Measurements from ENCODE around the gene ANKS1A. TPM values are rescaled to one million over a fixed set of nuclear protein-coding genes. Genes with fewer than 3 reads are reported as not detected.

ANKS1A gene
- total RNA-seq, 1 donor from 2014 or later: 17.2 TPM

DNA sequence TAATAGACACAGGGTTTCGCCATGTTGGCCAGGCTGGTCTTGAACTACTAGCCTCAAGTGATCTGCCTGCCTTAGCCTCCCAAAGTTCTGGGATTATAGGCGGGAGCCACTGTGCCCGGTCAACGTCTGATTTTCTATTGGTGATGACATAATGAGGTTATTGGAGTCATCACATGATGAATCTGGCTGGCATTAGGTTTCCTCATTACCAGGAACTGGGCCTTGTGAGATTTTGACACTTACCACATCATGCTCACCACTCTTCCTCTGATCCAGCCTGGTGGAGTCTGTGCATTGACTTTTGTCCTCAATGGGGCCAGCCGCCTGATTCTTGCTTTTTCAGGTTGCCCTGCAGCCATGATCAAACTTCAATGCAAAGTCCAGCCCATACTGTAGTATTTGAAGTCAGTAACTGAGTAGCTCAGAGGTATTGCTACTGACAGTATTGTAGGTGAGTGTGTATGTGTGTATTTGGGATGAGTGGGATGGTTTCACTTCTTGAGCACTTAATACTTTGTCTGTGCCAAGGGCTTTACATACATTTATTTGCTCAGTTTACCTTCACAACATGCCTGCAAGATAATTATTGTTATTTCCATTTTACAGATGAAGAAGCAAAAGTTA is 16.0 kb downstream of the ANKS1A start:
- no peaks in the 10 kb centered on the region for H3K9me3 Mint-ChIP-seq (ENCODE audit: low read depth)
- no peak for DNase-seq (ENCODE audit: low spot score)
- H3K36me3 Mint-ChIP-seq (ENCODE audit: low read depth): no peaks in the 10 kb centered on the region
- H3K4me3 Mint-ChIP-seq (ENCODE audit: unreplicated experiment): no peak overlapping the region
- H3K4me1 Mint-ChIP-seq (ENCODE audit: low read depth): peaks cover 14% of the 10 kb centered on the region
- H3K27me3 Mint-ChIP-seq (ENCODE audit: low read depth): no peaks in the 10 kb centered on the region
- TF ChIP-seq, protein P1, sequence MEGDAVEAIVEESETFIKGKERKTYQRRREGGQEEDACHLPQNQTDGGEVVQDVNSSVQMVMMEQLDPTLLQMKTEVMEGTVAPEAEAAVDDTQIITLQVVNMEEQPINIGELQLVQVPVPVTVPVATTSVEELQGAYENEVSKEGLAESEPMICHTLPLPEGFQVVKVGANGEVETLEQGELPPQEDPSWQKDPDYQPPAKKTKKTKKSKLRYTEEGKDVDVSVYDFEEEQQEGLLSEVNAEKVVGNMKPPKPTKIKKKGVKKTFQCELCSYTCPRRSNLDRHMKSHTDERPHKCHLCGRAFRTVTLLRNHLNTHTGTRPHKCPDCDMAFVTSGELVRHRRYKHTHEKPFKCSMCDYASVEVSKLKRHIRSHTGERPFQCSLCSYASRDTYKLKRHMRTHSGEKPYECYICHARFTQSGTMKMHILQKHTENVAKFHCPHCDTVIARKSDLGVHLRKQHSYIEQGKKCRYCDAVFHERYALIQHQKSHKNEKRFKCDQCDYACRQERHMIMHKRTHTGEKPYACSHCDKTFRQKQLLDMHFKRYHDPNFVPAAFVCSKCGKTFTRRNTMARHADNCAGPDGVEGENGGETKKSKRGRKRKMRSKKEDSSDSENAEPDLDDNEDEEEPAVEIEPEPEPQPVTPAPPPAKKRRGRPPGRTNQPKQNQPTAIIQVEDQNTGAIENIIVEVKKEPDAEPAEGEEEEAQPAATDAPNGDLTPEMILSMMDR (IDR thresholded peaks at IDR 0.05): no peak
- H3K27ac Mint-ChIP-seq (ENCODE audit: unreplicated experiment): no peak overlapping the region

DNA sequence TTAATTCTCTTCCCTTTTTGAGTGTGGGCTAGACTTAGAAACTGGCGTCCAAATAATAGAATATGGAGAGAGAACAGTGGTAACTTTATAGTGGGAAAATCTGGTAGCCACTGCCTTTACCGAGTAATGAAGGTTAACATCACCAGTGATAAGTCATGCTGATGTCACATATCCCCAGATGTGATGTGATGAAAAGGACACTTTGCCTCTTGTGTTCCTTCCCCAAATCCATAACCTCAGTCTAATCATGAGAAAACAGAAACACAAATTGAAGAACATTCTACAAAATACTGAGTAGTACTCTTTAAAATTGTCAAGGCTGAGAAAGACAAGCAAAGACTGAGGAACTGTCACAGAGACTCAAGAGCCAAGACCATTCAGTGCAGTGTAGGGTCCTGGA is 17.8 kb downstream of the ANKS1A start:
- Mint-ChIP-seq H3K27me3 (ENCODE audit: low read depth) (no peaks in the 10 kb centered on the region), H3K4me3 (ENCODE audit: unreplicated experiment) (no peak overlapping the region), H3K4me1 (ENCODE audit: low read depth) (peaks cover 12% of the 10 kb centered on the region), H3K9me3 (ENCODE audit: low read depth) (no peaks in the 10 kb centered on the region), H3K27ac (ENCODE audit: unreplicated experiment) (no peak overlapping the region), H3K36me3 (ENCODE audit: low read depth) (no peaks in the 10 kb centered on the region)
- no peak for DNase-seq (ENCODE audit: low spot score)
- TF ChIP-seq, protein P1 (IDR thresholded peaks at IDR 0.05): no peak

DNA sequence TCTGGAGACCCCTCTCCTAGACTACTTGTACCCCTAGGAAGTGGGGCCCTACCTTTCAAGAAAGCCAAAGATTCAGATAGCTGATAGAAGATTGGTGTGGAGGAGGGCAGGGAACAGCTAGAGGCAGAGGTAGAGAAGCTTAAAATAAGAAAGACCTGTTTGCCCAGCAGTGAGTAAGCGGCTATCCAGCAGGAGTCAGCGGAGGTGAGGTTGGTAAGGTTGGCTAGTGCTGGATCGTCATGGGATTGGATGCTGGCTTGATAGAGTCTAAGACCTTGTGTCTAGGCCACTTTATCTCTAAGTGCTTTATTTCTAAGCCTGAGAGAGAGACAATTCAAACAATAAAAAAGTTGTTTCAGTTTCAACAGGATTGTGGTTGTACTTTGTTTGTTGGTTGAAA is 19.1 kb downstream of the ANKS1A start:
- Mint-ChIP-seq H3K4me3 (ENCODE audit: unreplicated experiment) (no peak overlapping the region), H3K27me3 (ENCODE audit: low read depth) (no peaks in the 10 kb centered on the region), H3K4me1 (ENCODE audit: low read depth) (peaks cover 15% of the 10 kb centered on the region), H3K36me3 (ENCODE audit: low read depth) (no peaks in the 10 kb centered on the region), H3K27ac (ENCODE audit: unreplicated experiment) (no peak overlapping the region), H3K9me3 (ENCODE audit: low read depth) (no peaks in the 10 kb centered on the region)
- DNase-seq (ENCODE audit: low spot score): no peak
- TF ChIP-seq, protein P1 (IDR thresholded peaks at IDR 0.05): no peak

DNA sequence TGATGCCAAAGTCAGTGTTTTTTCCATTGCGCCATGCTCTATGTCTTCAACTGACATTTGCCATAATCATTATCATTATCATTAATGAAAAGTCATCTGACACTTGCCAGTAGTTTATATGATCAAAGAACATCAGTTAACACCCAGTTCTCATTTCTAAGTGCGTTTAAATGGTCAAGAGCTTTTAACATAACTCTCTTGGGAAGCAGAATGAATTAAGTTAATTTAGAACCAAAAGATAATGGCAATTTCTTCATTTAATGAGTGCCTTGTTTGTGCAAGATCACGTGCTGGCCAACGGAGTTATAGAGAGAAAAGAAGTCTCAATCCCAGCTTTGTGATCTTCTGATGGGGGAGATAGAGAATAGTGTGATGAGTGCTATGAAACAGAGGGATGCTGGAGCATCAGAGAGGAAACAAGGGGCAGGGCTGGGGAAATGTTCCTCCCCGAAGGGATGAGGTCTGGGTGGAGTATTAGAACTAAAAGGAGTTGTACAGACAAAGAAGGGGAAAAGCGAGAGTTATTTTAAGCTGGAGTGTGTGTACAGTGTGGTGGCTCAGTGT is 20.3 kb downstream of the ANKS1A start:
- H3K9me3 Mint-ChIP-seq (ENCODE audit: low read depth): no peaks in the 10 kb centered on the region

DNA sequence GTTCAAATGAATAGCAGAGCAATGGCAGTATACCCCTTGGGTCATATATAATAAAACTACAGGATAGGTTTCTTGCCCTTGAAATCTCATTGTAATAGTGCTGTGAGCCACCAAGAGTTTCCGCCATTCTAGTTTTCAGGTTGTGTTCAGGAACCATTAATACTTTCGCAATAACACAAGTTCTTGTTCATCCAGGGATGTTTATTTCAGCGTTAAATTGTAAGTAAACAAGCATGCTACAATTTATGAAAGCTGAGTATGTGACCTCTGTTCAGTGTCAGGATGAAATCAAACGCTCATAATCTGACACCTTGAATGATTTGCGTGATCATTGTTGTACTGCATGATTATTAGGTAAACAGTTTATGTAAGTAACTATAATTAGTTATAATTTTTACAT is 22.8 kb downstream of the ANKS1A start:
- Mint-ChIP-seq H3K27ac (ENCODE audit: unreplicated experiment) (no peak overlapping the region), H3K36me3 (ENCODE audit: low read depth) (no peaks in the 10 kb centered on the region), H3K27me3 (ENCODE audit: low read depth) (no peaks in the 10 kb centered on the region), H3K4me3 (ENCODE audit: unreplicated experiment) (no peak overlapping the region), H3K4me1 (ENCODE audit: low read depth) (peaks cover 37% of the 10 kb centered on the region), H3K9me3 (ENCODE audit: low read depth) (no peaks in the 10 kb centered on the region)
- DNase-seq (ENCODE audit: low spot score): no peak
- TF ChIP-seq, protein P1 (IDR thresholded peaks at IDR 0.05): no peak

More for the DNA sequence above, 20.3 kb downstream of the ANKS1A start:
- Mint-ChIP-seq H3K4me3 (ENCODE audit: unreplicated experiment) (no peak overlapping the region), H3K36me3 (ENCODE audit: low read depth) (no peaks in the 10 kb centered on the region), H3K27me3 (ENCODE audit: low read depth) (no peaks in the 10 kb centered on the region), H3K4me1 (ENCODE audit: low read depth) (peaks cover 21% of the 10 kb centered on the region), H3K27ac (ENCODE audit: unreplicated experiment) (no peak overlapping the region)
- TF ChIP-seq, protein P1 (IDR thresholded peaks at IDR 0.05): no peak
- no peak for DNase-seq (ENCODE audit: low spot score)

Data from chondrocyte (in vitro differentiated cells).